ENCODE data around the gene SEMA4D. TPM values are rescaled to one million over a fixed set of nuclear protein-coding genes. Genes with fewer than 3 reads are reported as not detected.

The SEMA4D gene
- total RNA-seq, 1 donor from 2014 or later: 368 TPM

- H3K36me3 Mint-ChIP-seq (ENCODE audit: low read depth): peaks cover 81% of the 10 kb centered on the region
- H3K27me3 Mint-ChIP-seq: no peaks in the 10 kb centered on the region
- intact Hi-C loops (cut with micrococcal nuclease): no loop called here
- H3K27ac Mint-ChIP-seq: peak overlapping the region; percentile 60
- no peaks in the 10 kb centered on the region for H3K9me3 Mint-ChIP-seq
- no peak for DNase-seq
- peaks cover 37% of the 10 kb centered on the region for H3K4me1 Mint-ChIP-seq
- no peak overlapping the region for H3K4me3 Mint-ChIP-seq
Measured at GRCh38 chr9:89383721-89384300, 114.1 kb downstream of the SEMA4D start.

- Mint-ChIP-seq H3K27ac (peak overlapping the region; percentile 81), H3K36me3 (ENCODE audit: low read depth) (peaks cover 86% of the 10 kb centered on the region), H3K9me3 (no peaks in the 10 kb centered on the region), H3K4me1 (peaks cover 38% of the 10 kb centered on the region), H3K27me3 (no peaks in the 10 kb centered on the region), H3K4me3 (no peak overlapping the region)
- no peak for DNase-seq
- intact Hi-C loops (cut with micrococcal nuclease): no loop called here
Measured at GRCh38 chr9:89383030-89383720, 114.7 kb downstream of the SEMA4D start.

- Mint-ChIP-seq H3K4me3 (no peak overlapping the region), H3K36me3 (ENCODE audit: low read depth) (peaks cover 86% of the 10 kb centered on the region), H3K9me3 (no peaks in the 10 kb centered on the region), H3K4me1 (peaks cover 36% of the 10 kb centered on the region), H3K27ac (peak overlapping the region; percentile 81), H3K27me3 (no peaks in the 10 kb centered on the region)
- DNase-seq: no peak
- intact Hi-C loops (cut with micrococcal nuclease): no loop called here
Measured at GRCh38 chr9:89382026-89382986, 115.6 kb downstream of the SEMA4D start.

GRCh38 chr9:89381308-89381609, 116.7 kb downstream of the SEMA4D start:
- H3K4me3 Mint-ChIP-seq: no peak overlapping the region
- no peak for DNase-seq
- H3K27me3 Mint-ChIP-seq: no peaks in the 10 kb centered on the region
- peaks cover 88% of the 10 kb centered on the region for H3K36me3 Mint-ChIP-seq (ENCODE audit: low read depth)
- intact Hi-C loops (cut with micrococcal nuclease): no loop called here
- H3K9me3 Mint-ChIP-seq: no peaks in the 10 kb centered on the region
- H3K27ac Mint-ChIP-seq: peak overlapping the region; percentile 78
- peaks cover 43% of the 10 kb centered on the region for H3K4me1 Mint-ChIP-seq

- Mint-ChIP-seq H3K27ac (peak overlapping the region; percentile 70), H3K4me3 (no peak overlapping the region), H3K27me3 (no peaks in the 10 kb centered on the region), H3K4me1 (peaks cover 44% of the 10 kb centered on the region), H3K36me3 (ENCODE audit: low read depth) (peaks cover 86% of the 10 kb centered on the region), H3K9me3 (no peaks in the 10 kb centered on the region)
- DNase-seq: no peak
- intact Hi-C loops (cut with micrococcal nuclease): no loop called here
Measured at GRCh38 chr9:89380437-89381307, 117.2 kb downstream of the SEMA4D start.

- Mint-ChIP-seq H3K36me3 (ENCODE audit: low read depth) (peaks cover 83% of the 10 kb centered on the region), H3K27ac (peak overlapping the region; percentile 80), H3K27me3 (no peaks in the 10 kb centered on the region), H3K9me3 (no peaks in the 10 kb centered on the region), H3K4me1 (peaks cover 48% of the 10 kb centered on the region), H3K4me3 (no peak overlapping the region)
- DNase-seq: no peak
- intact Hi-C loops (cut with micrococcal nuclease): no loop called here
Measured at GRCh38 chr9:89379508-89380115, 118.3 kb downstream of the SEMA4D start.

- intact Hi-C loops (cut with micrococcal nuclease): no loop called here
- peak overlapping the region; percentile 80 for H3K27ac Mint-ChIP-seq
- H3K4me1 Mint-ChIP-seq: peaks cover 52% of the 10 kb centered on the region
Measured at GRCh38 chr9:89379031-89379430, 118.9 kb downstream of the SEMA4D start.

GRCh38 chr9:89378541-89378940, 119.4 kb downstream of the SEMA4D start:
- Mint-ChIP-seq H3K27ac (peak overlapping the region; percentile 80), H3K36me3 (ENCODE audit: low read depth) (peaks cover 75% of the 10 kb centered on the region), H3K4me3 (peak overlapping the region; percentile 26), H3K4me1 (peaks cover 49% of the 10 kb centered on the region), H3K27me3 (no peaks in the 10 kb centered on the region), H3K9me3 (no peaks in the 10 kb centered on the region)
- intact Hi-C loops (cut with micrococcal nuclease): no loop called here
- no peak for DNase-seq

More at GRCh38 chr9:89379031-89379430, 118.9 kb downstream of the SEMA4D start:
- Mint-ChIP-seq H3K4me3 (peak overlapping the region; percentile 26), H3K27me3 (no peaks in the 10 kb centered on the region), H3K36me3 (ENCODE audit: low read depth) (peaks cover 79% of the 10 kb centered on the region), H3K9me3 (no peaks in the 10 kb centered on the region)
- no peak for DNase-seq

- Mint-ChIP-seq H3K4me3 (no peak overlapping the region), H3K27ac (peak overlapping the region; percentile 75), H3K27me3 (no peaks in the 10 kb centered on the region), H3K9me3 (no peaks in the 10 kb centered on the region), H3K36me3 (ENCODE audit: low read depth) (peaks cover 65% of the 10 kb centered on the region), H3K4me1 (peaks cover 48% of the 10 kb centered on the region)
- intact Hi-C loops (cut with micrococcal nuclease): no loop called here
- no peak for DNase-seq
Measured at GRCh38 chr9:89377411-89377810, 120.5 kb downstream of the SEMA4D start.

- Mint-ChIP-seq H3K4me1 (peaks cover 47% of the 10 kb centered on the region), H3K27me3 (no peaks in the 10 kb centered on the region), H3K27ac (peak overlapping the region; percentile 84), H3K9me3 (no peaks in the 10 kb centered on the region), H3K36me3 (ENCODE audit: low read depth) (peaks cover 60% of the 10 kb centered on the region), H3K4me3 (no peak overlapping the region)
- DNase-seq: no peak
- intact Hi-C loops (cut with micrococcal nuclease): no loop called here
Measured at GRCh38 chr9:89376741-89377351, 121.1 kb downstream of the SEMA4D start.

- intact Hi-C loops (cut with micrococcal nuclease): no loop called here
- peaks cover 54% of the 10 kb centered on the region for H3K36me3 Mint-ChIP-seq (ENCODE audit: low read depth)
- H3K27me3 Mint-ChIP-seq: no peaks in the 10 kb centered on the region
- H3K27ac Mint-ChIP-seq: peak overlapping the region; percentile 87
- DNase-seq: no peak
- no peak overlapping the region for H3K4me3 Mint-ChIP-seq
- no peaks in the 10 kb centered on the region for H3K9me3 Mint-ChIP-seq
- peaks cover 43% of the 10 kb centered on the region for H3K4me1 Mint-ChIP-seq
Measured at GRCh38 chr9:89376286-89376685, 121.6 kb downstream of the SEMA4D start.

GRCh38 chr9:89375191-89375760, 122.6 kb downstream of the SEMA4D start:
- intact Hi-C loops (cut with micrococcal nuclease): no loop called here
- Mint-ChIP-seq H3K9me3 (no peaks in the 10 kb centered on the region), H3K4me3 (peak overlapping the region; percentile 42), H3K27me3 (no peaks in the 10 kb centered on the region), H3K36me3 (ENCODE audit: low read depth) (peaks cover 44% of the 10 kb centered on the region), H3K27ac (peak overlapping the region; percentile 87), H3K4me1 (peaks cover 39% of the 10 kb centered on the region)
- DNase-seq: peak; percentile 81

All from activated CD4-positive, alpha-beta T cell treated with anti-CD3 and anti-CD28 coated beads, Interleukin-2, amount 10 ng/mL, durations not matched to agents 24 days and 14 days (primary cell).